ELF-1 (cell line): ENCODE measurements around the gene CNPPD1.

ENCODE experiments used
- DNase-seq: peaks from one replicate; pipeline ENCODE4 v3.0.0-alpha.2; 2016; ENCODE audit warnings: low read depth, low spot score

CNPPD1 gene

GRCh38 chr2:219179601-219180465, 3.1 kb upstream of the CNPPD1 start:
- no peak for DNase-seq

- DNase-seq: peak; percentile 41
Measured at GRCh38 chr2:219178377-219179175, 1.9 kb upstream of the CNPPD1 start.

GRCh38 chr2:219177552-219178376, 1.0 kb upstream of the CNPPD1 start, which contains the start of gene RETREG2:
TSS of gene RETREG2 (plus strand) at chr2:219178275. CDS start at chr2:219178353, 78 bp downstream.
- DNase-seq: peak; percentile 96

- DNase-seq: no peak
Measured at GRCh38 chr2:219175928-219176817, 552 bp downstream of the CNPPD1 start.

GRCh38 chr2:219175486-219175885, 1.2 kb downstream of the CNPPD1 start:
- DNase-seq: no peak

- DNase-seq: no peak
Measured at GRCh38 chr2:219174801-219175200, 1.9 kb downstream of the CNPPD1 start.

- DNase-seq: no peak
Measured at GRCh38 chr2:219174146-219174545, 2.6 kb downstream of the CNPPD1 start.

- DNase-seq: no peak
Measured at GRCh38 chr2:219173176-219173575, 3.5 kb downstream of the CNPPD1 start.

GRCh38 chr2:219172231-219173154, 4.2 kb downstream of the CNPPD1 start:
- no peak for DNase-seq

GRCh38 chr2:219171231-219171651, 5.5 kb downstream of the CNPPD1 start:
- DNase-seq: peak; percentile 82

GRCh38 chr2:219169930-219170654, 6.6 kb downstream of the CNPPD1 start, which contains the start of gene SLC23A3:
TSS of gene SLC23A3 (minus strand) at chr2:219170029. CDS start at chr2:219169984, 45 bp downstream.
- DNase-seq: no peak

- no peak for DNase-seq
Measured at GRCh38 chr2:219168932-219169331, 7.8 kb downstream of the CNPPD1 start.

- no peak for DNase-seq
Measured at GRCh38 chr2:219168526-219168925, 8.2 kb downstream of the CNPPD1 start.

GRCh38 chr2:219167997-219168396, 8.7 kb downstream of the CNPPD1 start:
- DNase-seq: no peak

- DNase-seq: no peak
Measured at GRCh38 chr2:219165058-219165911, 11.4 kb downstream of the CNPPD1 start.

- DNase-seq: no peak
Measured at GRCh38 chr2:219163156-219163555, 13.6 kb downstream of the CNPPD1 start.

GRCh38 chr2:219161097-219161496, 15.6 kb downstream of the CNPPD1 start:
- DNase-seq: no peak
